Gastroesophageal sphincter (tissue), 3 donors: ENCODE results near the gene AUTS2.

Experiments
- CTCF ChIP-seq, 4 experiments: fragments of 200-600 bp in 2 of 4; fragments of 450-650 bp in 2 of 4; sonication (generic) in 1 of 4; IDR thresholded peaks; one replicate each; pipeline ENCODE4 v1.5.1; 2017 to 2019; ENCODE audit warnings: antibody characterized with exemption in 4 of 4, mild to moderate bottlenecking in 2 of 4, moderate library complexity in 2 of 4
- POLR2A ChIP-seq, 2 donors: fragments of 450-650 bp; IDR thresholded peaks; one replicate each; pipeline ENCODE4 v1.6.1; 2017; ENCODE audit warnings: antibody characterized with exemption in 2 of 2, mild to moderate bottlenecking in 2 of 2, moderate library complexity in 1 of 2
- POLR2AphosphoS5 ChIP-seq: sonication (generic); formaldehyde crosslinking; IDR thresholded peaks from one replicate; pipeline ENCODE4 v1.6.1; 2017; ENCODE audit warnings: antibody characterized with exemption

GRCh38 chr7:70352906-70353305 is 754.6 kb downstream of the AUTS2 start:
- TF ChIP-seq CTCF (IDR thresholded peaks at IDR 0.05) (no peak), POLR2A (IDR thresholded peaks at IDR 0.05) (no peak), POLR2AphosphoS5 (no peak)
